ENCODE measurements around the gene CFD.

DNA sequence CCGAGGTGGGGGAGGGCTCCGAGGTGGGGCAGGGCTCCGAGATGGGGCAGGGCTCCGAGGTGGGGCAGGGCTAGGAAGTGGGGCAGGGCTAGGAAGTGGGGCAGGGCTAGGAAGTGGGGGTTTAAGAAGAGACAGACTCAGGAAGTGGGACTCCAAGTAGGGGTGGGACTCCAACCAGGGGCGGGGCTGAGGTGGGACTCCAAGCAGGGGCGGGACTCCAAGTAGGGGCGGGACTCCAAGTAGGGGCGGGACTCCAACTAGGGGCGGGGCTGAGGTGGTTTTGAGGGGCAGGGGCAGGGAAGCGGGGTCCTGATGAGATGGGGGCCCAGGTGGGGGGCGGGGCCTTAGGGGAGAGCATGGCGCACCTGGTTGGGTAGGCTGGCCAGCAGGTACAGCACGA is 13.6 kb downstream of the CFD start:
- TF ChIP-seq, protein P1, sequence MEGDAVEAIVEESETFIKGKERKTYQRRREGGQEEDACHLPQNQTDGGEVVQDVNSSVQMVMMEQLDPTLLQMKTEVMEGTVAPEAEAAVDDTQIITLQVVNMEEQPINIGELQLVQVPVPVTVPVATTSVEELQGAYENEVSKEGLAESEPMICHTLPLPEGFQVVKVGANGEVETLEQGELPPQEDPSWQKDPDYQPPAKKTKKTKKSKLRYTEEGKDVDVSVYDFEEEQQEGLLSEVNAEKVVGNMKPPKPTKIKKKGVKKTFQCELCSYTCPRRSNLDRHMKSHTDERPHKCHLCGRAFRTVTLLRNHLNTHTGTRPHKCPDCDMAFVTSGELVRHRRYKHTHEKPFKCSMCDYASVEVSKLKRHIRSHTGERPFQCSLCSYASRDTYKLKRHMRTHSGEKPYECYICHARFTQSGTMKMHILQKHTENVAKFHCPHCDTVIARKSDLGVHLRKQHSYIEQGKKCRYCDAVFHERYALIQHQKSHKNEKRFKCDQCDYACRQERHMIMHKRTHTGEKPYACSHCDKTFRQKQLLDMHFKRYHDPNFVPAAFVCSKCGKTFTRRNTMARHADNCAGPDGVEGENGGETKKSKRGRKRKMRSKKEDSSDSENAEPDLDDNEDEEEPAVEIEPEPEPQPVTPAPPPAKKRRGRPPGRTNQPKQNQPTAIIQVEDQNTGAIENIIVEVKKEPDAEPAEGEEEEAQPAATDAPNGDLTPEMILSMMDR (IDR thresholded peaks at IDR 0.05), result no peak
- TF ChIP-seq POLR2A (IDR thresholded peaks at IDR 0.05), result no peak
